ENCODE data around the gene IGHMBP2. TPM values are rescaled to one million over a fixed set of nuclear protein-coding genes. Genes with fewer than 3 reads are reported as not detected.
"Not testable (repeated sequence)": the region's sequence is repeated elsewhere in the genome, so short reads cannot be mapped to it uniquely, and the experiment has no call there.

Gene IGHMBP2
- total RNA-seq, 1 donor from 2014 or later = 27.2 TPM

GRCh38 chr11:68960294-68961071 is 56.8 kb downstream of the IGHMBP2 start:
- intact Hi-C loops (cut with micrococcal nuclease) = no loop called here

- intact Hi-C loops (cut with micrococcal nuclease) = no loop called here
Observed at GRCh38 chr11:68961245-68961644, 57.6 kb downstream of the IGHMBP2 start.

GRCh38 chr11:68962527-68963250 is 59.0 kb downstream of the IGHMBP2 start:
- intact Hi-C loops (cut with micrococcal nuclease) = no loop called here

GRCh38 chr11:68963779-68964178 is 60.1 kb downstream of the IGHMBP2 start:
- intact Hi-C loops (cut with micrococcal nuclease) = no loop called here

- intact Hi-C loops (cut with micrococcal nuclease) = no loop called here
Observed at GRCh38 chr11:68965901-68966853, 62.5 kb downstream of the IGHMBP2 start.

- intact Hi-C loops (cut with micrococcal nuclease) = no loop called here
Observed at GRCh38 chr11:68966894-68967780, 63.4 kb downstream of the IGHMBP2 start.

GRCh38 chr11:68968306-68969250 is 64.9 kb downstream of the IGHMBP2 start:
- intact Hi-C loops (cut with micrococcal nuclease) = no loop called here

- intact Hi-C loops (cut with micrococcal nuclease) = no loop called here
Observed at GRCh38 chr11:68969386-68969785, 65.7 kb downstream of the IGHMBP2 start.

GRCh38 chr11:68970921-68971636 is 67.4 kb downstream of the IGHMBP2 start:
- intact Hi-C loops (cut with micrococcal nuclease) = no loop called here

- intact Hi-C loops (cut with micrococcal nuclease) = no loop called here
Observed at GRCh38 chr11:68973219-68973618, 69.5 kb downstream of the IGHMBP2 start.

- intact Hi-C loops (cut with micrococcal nuclease) = not testable (repeated sequence)
Observed at GRCh38 chr11:68973706-68974105, 70.0 kb downstream of the IGHMBP2 start.

- intact Hi-C loops (cut with micrococcal nuclease) = no loop called here
Observed at GRCh38 chr11:68974421-68975194, 70.9 kb downstream of the IGHMBP2 start.

- intact Hi-C loops (cut with micrococcal nuclease) = no loop called here
Observed at GRCh38 chr11:68976095-68976494, 72.4 kb downstream of the IGHMBP2 start.

GRCh38 chr11:68976563-68976962 is 72.9 kb downstream of the IGHMBP2 start:
- intact Hi-C loops (cut with micrococcal nuclease) = no loop called here

GRCh38 chr11:68977781-68978625 is 74.3 kb downstream of the IGHMBP2 start:
- intact Hi-C loops (cut with micrococcal nuclease) = no loop called here

- intact Hi-C loops (cut with micrococcal nuclease) = no loop called here
Observed at GRCh38 chr11:68978626-68978930, 74.9 kb downstream of the IGHMBP2 start.

GRCh38 chr11:68978931-68979594 is 75.4 kb downstream of the IGHMBP2 start:
- intact Hi-C loops (cut with micrococcal nuclease) = no loop called here
